Heart left ventricle (tissue), 16 donors: ENCODE data around the gene CLN3. TPM values are rescaled to one million over a fixed set of nuclear protein-coding genes. Genes with fewer than 3 reads are reported as not detected.
"Not testable (repeated sequence)": the region's sequence is repeated elsewhere in the genome, so short reads cannot be mapped to it uniquely, and the experiment has no call there.

Experiments
- ATAC-seq, 4 donors: fragments of 200-7000 bp; cut with Tn5 transposase; one replicate each; pipeline ENCODE4 v1.9.1; 2020 to 2022; ENCODE audit warnings: moderate library complexity in 4 of 4, mild to moderate bottlenecking in 3 of 4, moderate number of reproducible peaks in 1 of 4
- DNase-seq, 5 donors: peaks; one replicate each; pipeline ENCODE4 v3.0.0-alpha.2; 2020
- H3K27ac ChIP-seq, 12 donors: fragments of 200-600 bp; sonication (generic) in 4 of 12; one replicate each; pipeline versions ENCODE4 v1.5.0 to v1.8.0; 2016 to 2022; ENCODE audit warnings: mild to moderate bottlenecking in 2 of 12
- H3K27me3 ChIP-seq, 9 donors: fragments of 200-600 bp; sonication (generic) in 2 of 9; one replicate each; pipeline versions ENCODE4 v1.5.1 to v1.8.0; 2016 to 2022; ENCODE audit warnings: mild to moderate bottlenecking in 3 of 9
- H3K36me3 ChIP-seq, 9 donors: fragments of 200-600 bp; sonication (generic) in 2 of 9; one replicate each; pipeline versions ENCODE4 v1.5.0 to v1.8.0; 2018 to 2022; ENCODE audit warnings: mild to moderate bottlenecking in 2 of 9
- H3K4me1 ChIP-seq, 12 donors: fragments of 200-600 bp; sonication (generic) in 4 of 12; one replicate each; pipeline versions ENCODE4 v1.5.0 to v1.8.0; 2016 to 2022; ENCODE audit warnings: mild to moderate bottlenecking in 3 of 12
- H3K4me3 ChIP-seq, 12 donors: fragments of 200-600 bp; sonication (generic) in 4 of 12; one replicate each; pipeline versions ENCODE4 v1.5.0 to v1.8.0; 2017 to 2022; ENCODE audit warnings: mild to moderate bottlenecking in 9 of 12, moderate library complexity in 4 of 12
- H3K9me3 ChIP-seq, 12 donors: fragments of 200-600 bp; sonication (generic) in 4 of 12; one replicate each; pipeline versions ENCODE4 v1.5.0 to v1.8.0; 2016 to 2022; ENCODE audit warnings: mild to moderate bottlenecking in 1 of 12
- CTCF ChIP-seq, 12 donors: fragments of 200-600 bp; sonication (generic) in 4 of 12; IDR thresholded peaks; one replicate each; pipeline versions ENCODE4 v1.5.0 to v1.8.0; 2018 to 2022; ENCODE audit warnings: antibody characterized with exemption in 12 of 12, mild to moderate bottlenecking in 5 of 12
- POLR2A ChIP-seq, 2 donors: fragments of 450-650 bp; IDR thresholded peaks; one replicate each; pipeline ENCODE4 v1.6.1; 2017; ENCODE audit warnings: antibody characterized with exemption in 2 of 2, mild to moderate bottlenecking in 2 of 2, moderate library complexity in 2 of 2
- WGBS, 4 donors: extraction: QIAGEN DNeasy Blood & Tissue Kit in 2 of 4; methylation state at CpG; one replicate each; pipeline versions ENCODE4 v1.1.5 to v1.1.7; 2013 to 2018; 5-methylcytosine and 5-hydroxymethylcytosine counted together
- intact Hi-C, 10 donors: fragments of 100-400 bp; cut with DNase I; formaldehyde crosslinking; loops; one replicate each; pipeline versions ENCODE4 v1.11.1 to v1.14.2; 2022
- polyA plus RNA-seq, 2 donors: library from polyadenylated mRNA; stranded (reverse); fragments of 200-250 nt; gene quantifications; one replicate each; pipeline ENCODE4 v1.2.3, GENCODE V29; 2013
- total RNA-seq, 9 donors: library from RNA; depleted of rRNA in 2 of 9; stranded (reverse); fragments of >200 nt in 2 of 9; fragmentation: NEBNext Ultra II Directional in 3 of 9; extraction: Animal tissue kit (Norgen Biotek cat#: 25700) in 3 of 9; gene quantifications; one replicate each; pipeline versions ENCODE4 v1.1.0 to v1.2.4, GENCODE V29; 2016 to 2023
- donor health status: ischemic (EF 13 %, LVEDD 7.1; RV severe dilation, severe dysfunction).
- donor health status: healthy with polysubstance abuse.
- donor health status: DM: no; HTN: yes; CAD: no.
- donor health status: DM: no; HTN: no; CAD: no.
- donor health status: ischemic (EF 25% LVEDD 6.9; RV normal size, moderate dysfunction).
- donor health status: ischemic (EF 25% LVEDD 5.7; RV mildly dilated, moderate dysfunction).
- donor health status: healthy.
- donor health status: DM: yes; HTN: yes; CAD: no.
- donor health status: ischemic (EF 35%, LVEDD 5.7; RV mildly dilated, moderate dysfunction).
- donor health status: nonischemic (EF 11% LVEDD 7.7; RV severe dilation, severe dysfunction).
- donor health status: DM: yes; HTN: yes; CAD: no.
- donor health status: PGD.
- donor health status: ischemic (EF 29% LVEDD 5.4; RV normal size, mild dysfunction).
- donor health status: nonischemic (EF 23%, LVEDD 6.1; RV moderate dilation, normal function).

Gene CLN3
- total and polyA plus RNA-seq, 11 donors: 8.8 to 23.9 (median 14.2) TPM

- Histone ChIP-seq H3K27me3 (no peaks in the 10 kb centered on the region), H3K4me1 (peaks cover 0 to 49% (median 9%) of the 10 kb centered on the region in 12 donors), H3K27ac (peak overlapping the region; percentile 90 to 99 (median 97)), H3K4me3 (peak overlapping the region in 11 of 12 donors; percentile 61 to 99 (median 85)), H3K36me3 (peaks cover 0 to 25% (median 17%) of the 10 kb centered on the region in 9 donors), H3K9me3 (no peaks in the 10 kb centered on the region)
- DNase-seq (no peak), ATAC-seq (no peak)
- TF ChIP-seq CTCF (IDR thresholded peaks at IDR 0.05): no peak
- intact Hi-C loops: loop anchor here in 8 of 10 donors (1.0 to 10.0 kb wide), 10 partner anchors 45 to 198 kb away; partner anchors contain the start of genes SGF29 (in 4 of the 8), NUPR1 (in 3 of the 8) and SBK1 (in 1 of the 8)
- 55 to 60% (median 56%) methylated on average over 4 of the region's 4 CpGs for WGBS, 4 donors
These were observed 637 bp upstream of the CLN3 start for GRCh38 chr16:28492511-28492910.

GRCh38 chr16:28491230-28491969, 474 bp downstream of the CLN3 start:
- Histone ChIP-seq H3K4me1 (peaks cover 0 to 44% (median 9%) of the 10 kb centered on the region in 12 donors), H3K36me3 (peaks cover 0 to 37% (median 27%) of the 10 kb centered on the region in 9 donors), H3K27me3 (no peaks in the 10 kb centered on the region), H3K9me3 (no peaks in the 10 kb centered on the region), H3K27ac (peak overlapping the region; percentile 90 to 99 (median 97)), H3K4me3 (peak overlapping the region; percentile 61 to 99 (median 85))
- peak in 8 of 12 donors; percentile 18 to 54 (median 30) for TF ChIP-seq CTCF (IDR thresholded peaks at IDR 0.05)
- no peak for TF ChIP-seq POLR2A (IDR thresholded peaks at IDR 0.05)
- 0 to 1% (median 1%) methylated on average over 25 to 42 of the region's 42 CpGs for WGBS, 4 donors
- intact Hi-C loops: loop anchor here in 7 of 10 donors (2.0 to 10.0 kb wide), 7 partner anchors 46 to 197 kb away; partner anchors contain the start of genes SGF29 (in 3 of the 7), NUPR1 (in 2 of the 7) and SBK1 (in 1 of the 7)
- peak in 4 of 5 donors; percentile 37 to 69 (median 50) for DNase-seq
- ATAC-seq: peak; percentile 43 to 67 (median 52)

- intact Hi-C loops: loop anchor here in 1 of 10 donors (10.0 kb wide), 1 partner anchor 119 kb away; no protein-coding TSS in a partner anchor
- peaks cover 0 to 13% (median 6%) of the 10 kb centered on the region in 12 donors for H3K4me1 ChIP-seq
- TF ChIP-seq CTCF (IDR thresholded peaks at IDR 0.05): no peak
- no peak for TF ChIP-seq POLR2A (IDR thresholded peaks at IDR 0.05)
- WGBS, 4 donors: 83 to 98% (median 94%) methylated on average over 1 to 5 of the region's 5 CpGs
- H3K9me3 ChIP-seq: no peaks in the 10 kb centered on the region
- no peak overlapping the region for H3K4me3 ChIP-seq
- no peak for DNase-seq
- peaks cover 0 to 84% (median 63%) of the 10 kb centered on the region in 9 donors for H3K36me3 ChIP-seq
- no peaks in the 10 kb centered on the region for H3K27me3 ChIP-seq
- no peak for ATAC-seq
- H3K27ac ChIP-seq: no peak overlapping the region
These were observed 5.6 kb downstream of the CLN3 start for GRCh38 chr16:28486266-28486665.

- not testable (repeated sequence) for H3K4me3 ChIP-seq, H3K9me3 ChIP-seq, DNase-seq, H3K27me3 ChIP-seq, H3K27ac ChIP-seq, ATAC-seq, H3K4me1 ChIP-seq
- intact Hi-C loops: loop anchor here in 1 of 10 donors (10.0 kb wide), 1 partner anchor 121 kb away; no protein-coding TSS in a partner anchor
- H3K36me3 ChIP-seq: peaks cover 0 to 95% (median 77%) of the 10 kb centered on the region in 9 donors
- 91 to 94% (median 93%) methylated on average over 5 of the region's 5 CpGs for WGBS, 4 donors
These were observed 8.5 kb downstream of the CLN3 start for GRCh38 chr16:28483361-28483760.
